ENCODE measurements around the gene TECR. TPM values are rescaled to one million over a fixed set of nuclear protein-coding genes. Genes with fewer than 3 reads are reported as not detected.

Gene TECR
- total RNA-seq, 6 donors from 2014 or later = 54.0 to 124 (median 80.6) TPM

- 51 to 83% methylated on average over 1 to 2 of the region's 2 CpGs for WGBS, 2 donors
- DNase-seq = peak in 1 of 2 donors; percentile 48
- Histone ChIP-seq H3K36me3 (peaks cover 10 to 18% (median 16%) of the 10 kb centered on the region in 4 donors), H3K27ac (peak overlapping the region; percentile 96 to 100 (median 100)), H3K27me3 (no peaks in the 10 kb centered on the region), H3K4me1 (peaks cover 30 to 37% (median 33%) of the 10 kb centered on the region in 4 donors), H3K4me3 (no peak overlapping the region), H3K9me3 (no peaks in the 10 kb centered on the region)
- TF ChIP-seq EP300 (IDR thresholded peaks at IDR 0.05) (no peak), POLR2A (IDR thresholded peaks at IDR 0.05) (no peak), CTCF (IDR thresholded peaks at IDR 0.05) (no peak), POLR2AphosphoS5 (IDR thresholded peaks at IDR 0.05) (peak in 1 of 2 donors; percentile 34)
- no peak for ATAC-seq (ENCODE audit: low FRiP score in 2 of 2)
These were observed 9.5 kb upstream of the TECR start for GRCh38 chr19:14519860-14520407.

- ATAC-seq (ENCODE audit: low FRiP score in 2 of 2) = no peak
These were observed 8.9 kb upstream of the TECR start for GRCh38 chr19:14520543-14520942.

GRCh38 chr19:14525729-14526128 lies 3.7 kb upstream of the TECR start:
- TF ChIP-seq POLR2A (IDR thresholded peaks at IDR 0.05) = no peak
- no peak for TF ChIP-seq POLR2AphosphoS5 (IDR thresholded peaks at IDR 0.05)
- TF ChIP-seq EP300 (IDR thresholded peaks at IDR 0.05) = no peak
- no peak for TF ChIP-seq CTCF (IDR thresholded peaks at IDR 0.05)
- H3K27ac ChIP-seq = no peak overlapping the region
- H3K4me3 ChIP-seq = no peak overlapping the region
- H3K4me1 ChIP-seq = peaks cover 6 to 12% (median 9%) of the 10 kb centered on the region in 4 donors
- no peak for DNase-seq
- no peaks in the 10 kb centered on the region for H3K36me3 ChIP-seq
- 66 to 73% methylated on average over 6 of the region's 6 CpGs for WGBS, 2 donors
- no peaks in the 10 kb centered on the region for H3K27me3 ChIP-seq
- ATAC-seq (ENCODE audit: low FRiP score in 2 of 2) = no peak
- no peaks in the 10 kb centered on the region for H3K9me3 ChIP-seq

More at GRCh38 chr19:14520543-14520942, 8.9 kb upstream of the TECR start:
- no peaks in the 10 kb centered on the region for H3K9me3 ChIP-seq
- H3K36me3 ChIP-seq = peaks cover 3 to 12% (median 9%) of the 10 kb centered on the region in 4 donors
- no peak overlapping the region for H3K4me3 ChIP-seq
- H3K27me3 ChIP-seq = no peaks in the 10 kb centered on the region
- H3K4me1 ChIP-seq = peaks cover 24 to 31% (median 27%) of the 10 kb centered on the region in 4 donors
- DNase-seq = no peak
- WGBS, 2 donors = 93 to 95% methylated on average over 4 of the region's 4 CpGs
- H3K27ac ChIP-seq = peak overlapping the region in 2 of 4 donors; percentile 100
- TF ChIP-seq CTCF (IDR thresholded peaks at IDR 0.05) (no peak), POLR2A (IDR thresholded peaks at IDR 0.05) (no peak), POLR2AphosphoS5 (IDR thresholded peaks at IDR 0.05) (no peak), EP300 (IDR thresholded peaks at IDR 0.05) (no peak)

GRCh38 chr19:14526423-14526822 lies 3.0 kb upstream of the TECR start:
- no peak for TF ChIP-seq POLR2A (IDR thresholded peaks at IDR 0.05)
- no peak for TF ChIP-seq CTCF (IDR thresholded peaks at IDR 0.05)
- TF ChIP-seq EP300 (IDR thresholded peaks at IDR 0.05) = no peak
- TF ChIP-seq POLR2AphosphoS5 (IDR thresholded peaks at IDR 0.05) = no peak
- ATAC-seq (ENCODE audit: low FRiP score in 2 of 2) (no peak), DNase-seq (no peak)
- H3K36me3 ChIP-seq = no peaks in the 10 kb centered on the region
- no peaks in the 10 kb centered on the region for H3K9me3 ChIP-seq
- 83 to 88% methylated on average over 4 of the region's 4 CpGs for WGBS, 2 donors
- H3K27me3 ChIP-seq = no peaks in the 10 kb centered on the region
- no peak overlapping the region for H3K4me3 ChIP-seq
- no peak overlapping the region for H3K27ac ChIP-seq
- H3K4me1 ChIP-seq = peaks cover 11 to 19% (median 14%) of the 10 kb centered on the region in 4 donors
